Tracheal epithelial cell (primary cell): ENCODE data around the gene HINT1. TPM values are rescaled to one million over a fixed set of nuclear protein-coding genes. Genes with fewer than 3 reads are reported as not detected.

Experiments used
- total RNA-seq: library from RNA; depleted of rRNA; stranded (reverse); fragments of >200 nt; gene quantifications from 2 replicates; pipeline ENCODE4 v1.2.1, GENCODE V29; 2014

The HINT1 gene
- 212 and 295 TPM in 2 replicates for total RNA-seq

GRCh38 chr5:131165119-131165727, at the start of gene HINT1:
Gene HINT1 (minus strand): TSS chr5:131165256. CDS start chr5:131165205, 51 bp downstream.

DNA sequence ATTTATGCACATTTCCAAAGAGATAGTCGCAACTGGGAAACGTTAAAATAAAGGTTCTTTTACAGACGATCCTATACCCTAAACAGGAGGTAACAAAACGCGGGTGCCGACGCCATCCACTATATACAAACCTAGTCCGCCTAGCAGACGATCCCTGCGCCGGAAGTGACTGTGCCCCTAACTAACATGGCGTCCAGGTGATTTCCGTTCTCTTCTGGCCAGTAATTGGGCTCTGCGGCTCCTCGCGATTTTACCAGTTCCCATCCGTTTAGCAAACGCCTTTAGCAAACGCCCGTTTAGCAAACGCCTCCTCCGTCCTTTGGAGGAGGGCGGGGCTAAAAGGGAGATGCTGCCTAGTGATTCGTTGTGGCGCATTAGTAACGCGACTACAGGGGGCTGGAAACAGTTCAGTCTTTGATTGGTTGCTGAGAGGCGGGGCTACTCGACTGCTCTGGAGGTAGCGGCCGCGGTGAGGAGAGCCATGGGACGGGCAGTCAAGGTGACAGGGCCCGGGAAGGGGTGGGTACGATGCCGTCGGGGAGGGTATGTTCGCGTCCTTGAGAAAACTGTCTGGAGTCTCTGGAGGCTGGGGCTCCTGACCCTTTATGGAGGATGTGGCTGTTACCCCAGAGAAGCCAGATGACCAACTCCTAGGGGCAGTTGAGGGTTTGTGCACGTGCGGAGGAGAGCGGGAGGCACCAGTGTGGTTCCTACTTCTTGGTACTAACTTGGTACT, 5.7 kb upstream of the HINT1 start, which contains the start of gene LYRM7:
Gene LYRM7 (plus strand): TSS at position 405 of the 736 bp plus-strand sequence. CDS start 77 bp downstream, at position 482.

Other genes starting within 250 kb of the HINT1 start
- 4.3 and 12.1 TPM in 2 replicates for gene LYRM7, start 5.7 kb upstream of the HINT1 start, total RNA-seq
- 31.8 and 57.5 TPM in 2 replicates for gene CDC42SE2, start 98.8 kb upstream of the HINT1 start, total RNA-seq